Heart right ventricle (tissue), 16 donors: ENCODE results near the gene PFN1. TPM values are rescaled to one million over a fixed set of nuclear protein-coding genes. Genes with fewer than 3 reads are reported as not detected.

Experiments used
- ATAC-seq, 8 donors: fragments of 200-7000 bp; cut with Tn5 transposase; one replicate each; pipeline ENCODE4 v1.9.1; 2020; ENCODE audit warnings: mild to moderate bottlenecking in 8 of 8, moderate library complexity in 8 of 8, moderate number of reproducible peaks in 1 of 8
- DNase-seq, 2 donors: peaks; one replicate each; pipeline ENCODE4 v3.0.0-alpha.2; 2020
- H3K27ac ChIP-seq, 10 donors: fragments of 200-600 bp; sonication (generic) in 2 of 10; one replicate each; pipeline versions ENCODE4 v1.5.0 to v1.8.0; 2020 to 2022; ENCODE audit warnings: mild to moderate bottlenecking in 3 of 10
- H3K27me3 ChIP-seq, 7 donors: fragments of 200-600 bp; one replicate each; pipeline ENCODE4 v1.8.0; 2021 to 2022; ENCODE audit warnings: mild to moderate bottlenecking in 2 of 7
- H3K36me3 ChIP-seq, 9 donors: fragments of 200-600 bp; sonication (generic) in 1 of 9; one replicate each; pipeline versions ENCODE4 v1.5.0 to v1.8.0; 2020 to 2022; ENCODE audit warnings: mild to moderate bottlenecking in 2 of 9
- H3K4me1 ChIP-seq, 9 donors: fragments of 200-600 bp; sonication (generic) in 1 of 9; one replicate each; pipeline versions ENCODE4 v1.5.0 to v1.8.0; 2020 to 2022; ENCODE audit warnings: mild to moderate bottlenecking in 4 of 9
- H3K4me3 ChIP-seq, 10 donors: fragments of 200-600 bp; sonication (generic) in 2 of 10; one replicate each; pipeline versions ENCODE4 v1.5.0 to v1.8.0; 2020 to 2022; ENCODE audit warnings: mild to moderate bottlenecking in 7 of 10, moderate library complexity in 2 of 10
- H3K9me3 ChIP-seq, 11 donors: fragments of 200-600 bp in 10 of 11; sonication (generic) in 2 of 11; one replicate each; pipeline versions ENCODE4 v1.5.0 to v1.8.0; 2013 to 2022; ENCODE audit warnings: mild to moderate bottlenecking in 2 of 11, control low read depth in 1 of 11, moderate library complexity in 1 of 11
- CTCF ChIP-seq, 9 donors: fragments of 200-600 bp; sonication (generic) in 2 of 9; IDR thresholded peaks; one replicate each; pipeline versions ENCODE4 v1.5.0 to v1.8.0; 2021 to 2022; ENCODE audit warnings: antibody characterized with exemption in 9 of 9, mild to moderate bottlenecking in 5 of 9, moderate library complexity in 1 of 9
- WGBS, 2 donors: extraction: QIAGEN DNeasy Blood & Tissue Kit; methylation state at CpG; one replicate each; pipeline ENCODE4 v1.1.7; 2013; ENCODE audit warnings: inconsistent platforms in 1 of 2; 5-methylcytosine and 5-hydroxymethylcytosine counted together
- intact Hi-C, 10 donors: fragments of 100-400 bp; cut with DNase I; formaldehyde crosslinking; loops; one replicate each; pipeline versions ENCODE4 v1.11.1 to v1.14.2; 2022
- long read RNA-seq, 3 donors: library from polyadenylated mRNA; unstranded; transcript quantifications; one replicate each; pipeline ENCODE4 v2.0.0, GENCODE V29; 2020 to 2021
- polyA plus RNA-seq, 2 donors: library from polyadenylated mRNA; stranded (reverse); fragments of 200-250 nt; gene quantifications; one replicate each; pipeline ENCODE4 v1.2.3, GENCODE V29; 2013
- total RNA-seq, 10 donors: library from RNA; stranded (reverse); fragmentation: NEBNext Ultra II Directional in 3 of 10; extraction: Animal tissue kit (Norgen Biotek cat#: 25700) in 3 of 10; gene quantifications; one replicate each; pipeline versions ENCODE4 v1.2.1 to v1.2.4, GENCODE V29; 2021 to 2023
- donor health status: Arrhythmogenic right ventricular cardiomyopathy.
- donor health status: ischemic (EF 13 %, LVEDD 7.1; RV severe dilation, severe dysfunction).
- donor health status: healthy with polysubstance abuse.
- donor health status: DM: no; HTN: yes; CAD: no.
- donor health status: DM: no; HTN: no; CAD: no.
- donor health status: ischemic (EF 25% LVEDD 6.9; RV normal size, moderate dysfunction).
- donor health status: ischemic (EF 25% LVEDD 5.7; RV mildly dilated, moderate dysfunction).
- donor health status: healthy.
- donor health status: DM: yes; HTN: yes; CAD: no.
- donor health status: Ischemic cardiomyopathy.
- donor health status: ischemic (EF 35%, LVEDD 5.7; RV mildly dilated, moderate dysfunction).
- donor health status: nonischemic (EF 11% LVEDD 7.7; RV severe dilation, severe dysfunction).
- donor health status: DM: yes; HTN: yes; CAD: no.
- donor health status: PGD.
- donor health status: ischemic (EF 29% LVEDD 5.4; RV normal size, mild dysfunction).
- donor health status: nonischemic (EF 23%, LVEDD 6.1; RV moderate dilation, normal function).

Gene PFN1
- total RNA-seq: 100 to 1,000 TPM; 144 to 376 (median 160) TPM
- polyA plus RNA-seq: 100 to 1,000 TPM; 170 to 830 TPM
- long read RNA-seq, donor 1, transcript PFN1-201 (3 exons, 1,291 nt): major isoform, 89 of 97 reads
- long read RNA-seq, donor 1, transcript PFN1-203 (2 exons, 1,173 nt): minor isoform, 6 of 97 reads
- long read RNA-seq, donor 1, partial matches to known transcripts: 1 of 97 reads
- long read RNA-seq, donor 1, other reads (novel, unspliced or antisense): 1 of 97 reads
- long read RNA-seq, donor 2, transcript PFN1-201 (3 exons, 1,291 nt): major isoform, 103 of 107 reads
- long read RNA-seq, donor 2, partial matches to known transcripts: 0 of 107 reads
- long read RNA-seq, donor 2, other reads (novel, unspliced or antisense): 4 of 107 reads
- long read RNA-seq, donor 3, transcript PFN1-201 (3 exons, 1,291 nt): major isoform, 40 of 45 reads
- long read RNA-seq, donor 3, partial matches to known transcripts: 0 of 45 reads
- long read RNA-seq, donor 3, other reads (novel, unspliced or antisense): 3 of 45 reads

GRCh38 chr17:4948166-4948930, at the start of gene PFN1:
TSS of gene PFN1 (minus strand) at chr17:4948530. CDS start at chr17:4948394, 136 bp downstream.
- 0% methylated on average over 53 to 59 of the region's 59 CpGs for WGBS, 2 donors
- intact Hi-C loops: loop anchor here in 4 of 10 donors (1.0 to 5.0 kb wide), 6 partner anchors 8 to 49 kb away; partner anchors contain the start of genes SPAG7 (in 2 of the 4), CAMTA2 (in 1 of the 4), INCA1 (in 1 of the 4) and KIF1C (in 1 of the 4)
- Histone ChIP-seq H3K36me3 (peaks cover 0 to 41% (median 6%) of the 10 kb centered on the region in 9 donors), H3K27me3 (no peaks in the 10 kb centered on the region), H3K9me3 (no peaks in the 10 kb centered on the region), H3K4me1 (peaks cover 18 to 77% (median 51%) of the 10 kb centered on the region in 9 donors), H3K4me3 (peak within 1 kb of the TSS; percentile 67 to 100 (median 98)), H3K27ac (peak within 1 kb of the TSS; percentile 89 to 100 (median 99))
- DNase-seq: peak; percentile 87 to 91
- no peak for TF ChIP-seq CTCF (IDR thresholded peaks at IDR 0.05)
- peak; percentile 61 to 85 (median 76) for ATAC-seq

GRCh38 chr17:4997302-4998026, 49.1 kb upstream of the PFN1 start, which contains the start of the genes INCA1 and KIF1C:
TSS of gene INCA1 (minus strand) at chr17:4997522. CDS start at chr17:4994437, 3,085 bp downstream.
TSS of gene KIF1C (plus strand) at chr17:4997950. CDS start at chr17:5000247, 2,297 bp downstream.
- H3K27me3 ChIP-seq: no peaks in the 10 kb centered on the region
- TF ChIP-seq CTCF (IDR thresholded peaks at IDR 0.05): peak in 6 of 9 donors; percentile 9 to 26 (median 22)
- peak; percentile 88 to 96 (median 92) for ATAC-seq
- DNase-seq: peak; percentile 94 to 95
- WGBS, 2 donors: 1% methylated on average over 80 to 93 of the region's 93 CpGs
- intact Hi-C loops: loop anchor here in 2 of 10 donors (1.0 to 5.0 kb wide), 2 partner anchors 30 to 50 kb away; partner anchors contain the start of genes PFN1 (in 1 of the 2) and SPAG7 (in 1 of the 2)
- H3K4me3 ChIP-seq: peak within 1 kb of the TSS; percentile 67 to 100 (median 95)
- H3K36me3 ChIP-seq: peaks cover 0 to 18% (median 15%) of the 10 kb centered on the region in 9 donors
- H3K27ac ChIP-seq: peak within 1 kb of the TSS; percentile 87 to 97 (median 94)
- H3K9me3 ChIP-seq: no peaks in the 10 kb centered on the region
- peaks cover 18 to 44% (median 30%) of the 10 kb centered on the region in 9 donors for H3K4me1 ChIP-seq

- intact Hi-C loops: no loop called here
- Histone ChIP-seq H3K4me3 (no peak overlapping the region), H3K27me3 (no peaks in the 10 kb centered on the region), H3K4me1 (peaks cover 7 to 20% (median 14%) of the 10 kb centered on the region in 9 donors), H3K36me3 (no peaks in the 10 kb centered on the region), H3K9me3 (no peaks in the 10 kb centered on the region), H3K27ac (no peak overlapping the region)
- TF ChIP-seq CTCF (IDR thresholded peaks at IDR 0.05): no peak
- ATAC-seq (no peak), DNase-seq (no peak)
- WGBS, 2 donors: 85 to 90% methylated on average over 6 of the region's 6 CpGs
These were observed 45.8 kb upstream of the PFN1 start for GRCh38 chr17:4994081-4994595.
